ENCODE measurements around the gene MED25. TPM values are rescaled to one million over a fixed set of nuclear protein-coding genes. Genes with fewer than 3 reads are reported as not detected.

MED25 gene
- total RNA-seq, 2 donors from 2014 or later = 38.4 to 173 TPM

- Histone ChIP-seq H3K9me3 (no peaks in the 10 kb centered on the region), H3K4me1 (replicated peaks) (peaks cover 8% of the 10 kb centered on the region), H3K27me3 (replicated peaks; ENCODE audit: insufficient read depth) (no peaks in the 10 kb centered on the region), H3K4me3 (no peak overlapping the region), H3K27ac (no peak overlapping the region), H3K36me3 (peaks cover 22 to 45% of the 10 kb centered on the region in 2 donors)
- 90% methylated on average over 17 of the region's 17 CpGs for WGBS
- intact Hi-C loops (cut with DNase I) = no loop called here
- TF ChIP-seq CTCF (IDR thresholded peaks at IDR 0.05) (no peak), POLR2AphosphoS5 (IDR thresholded peaks at IDR 0.05) (no peak), POLR2A (IDR thresholded peaks at IDR 0.05) (no peak)
- no peak for DNase-seq (ENCODE audit: low spot score)
These were observed 63.1 kb downstream of the MED25 start for GRCh38 chr19:49881186-49881585.

GRCh38 chr19:49881672-49882394 lies 63.7 kb downstream of the MED25 start:
- intact Hi-C loops (cut with DNase I) = no loop called here
- Histone ChIP-seq H3K27ac (no peak overlapping the region), H3K4me3 (no peak overlapping the region), H3K36me3 (peaks cover 22 to 45% of the 10 kb centered on the region in 2 donors), H3K27me3 (replicated peaks; ENCODE audit: insufficient read depth) (no peaks in the 10 kb centered on the region), H3K4me1 (replicated peaks) (peaks cover 8% of the 10 kb centered on the region), H3K9me3 (no peaks in the 10 kb centered on the region)
- DNase-seq (ENCODE audit: low spot score) = no peak
- TF ChIP-seq CTCF (IDR thresholded peaks at IDR 0.05) (no peak), POLR2A (IDR thresholded peaks at IDR 0.05) (no peak), POLR2AphosphoS5 (IDR thresholded peaks at IDR 0.05) (no peak)
- WGBS = 89% methylated on average over 31 of the region's 31 CpGs

GRCh38 chr19:49882643-49883042 lies 64.6 kb downstream of the MED25 start:
- H3K27ac ChIP-seq = no peak overlapping the region
- H3K36me3 ChIP-seq = peaks cover 22 to 45% of the 10 kb centered on the region in 2 donors
- H3K27me3 ChIP-seq (replicated peaks; ENCODE audit: insufficient read depth) = no peaks in the 10 kb centered on the region
- H3K9me3 ChIP-seq = no peaks in the 10 kb centered on the region
- H3K4me3 ChIP-seq = no peak overlapping the region
- TF ChIP-seq POLR2A (IDR thresholded peaks at IDR 0.05) (no peak), CTCF (IDR thresholded peaks at IDR 0.05) (no peak), POLR2AphosphoS5 (IDR thresholded peaks at IDR 0.05) (no peak)
- WGBS = 95% methylated on average over 14 of the region's 14 CpGs
- DNase-seq (ENCODE audit: low spot score) = no peak
- peaks cover 8% of the 10 kb centered on the region for H3K4me1 ChIP-seq (replicated peaks)
- intact Hi-C loops (cut with DNase I) = no loop called here

GRCh38 chr19:49883094-49883493 lies 65.0 kb downstream of the MED25 start:
- 98% methylated on average over 5 of the region's 5 CpGs for WGBS
- Histone ChIP-seq H3K4me1 (replicated peaks) (peaks cover 8% of the 10 kb centered on the region), H3K9me3 (no peaks in the 10 kb centered on the region), H3K27me3 (replicated peaks; ENCODE audit: insufficient read depth) (no peaks in the 10 kb centered on the region), H3K4me3 (no peak overlapping the region), H3K36me3 (peaks cover 22 to 45% of the 10 kb centered on the region in 2 donors), H3K27ac (no peak overlapping the region)
- TF ChIP-seq POLR2A (IDR thresholded peaks at IDR 0.05) (no peak), CTCF (IDR thresholded peaks at IDR 0.05) (no peak), POLR2AphosphoS5 (IDR thresholded peaks at IDR 0.05) (no peak)
- intact Hi-C loops (cut with DNase I) = no loop called here
- DNase-seq (ENCODE audit: low spot score) = no peak

- no peak for TF ChIP-seq CTCF (IDR thresholded peaks at IDR 0.05)
- intact Hi-C loops (cut with DNase I) = no loop called here
- H3K4me1 ChIP-seq (replicated peaks) = no peaks in the 10 kb centered on the region
- no peak overlapping the region for H3K27ac ChIP-seq
- no peak overlapping the region for H3K4me3 ChIP-seq
- WGBS = 91% methylated on average over 18 of the region's 18 CpGs
- no peak for DNase-seq (ENCODE audit: low spot score)
- H3K36me3 ChIP-seq = peaks cover 22 to 45% of the 10 kb centered on the region in 2 donors
- H3K27me3 ChIP-seq (replicated peaks; ENCODE audit: insufficient read depth) = no peaks in the 10 kb centered on the region
- H3K9me3 ChIP-seq = no peaks in the 10 kb centered on the region
These were observed 66.0 kb downstream of the MED25 start for GRCh38 chr19:49884109-49884508.

Data from prostate gland (tissue), 2 donors.